ENCODE data around the gene KIF25. TPM values are rescaled to one million over a fixed set of nuclear protein-coding genes. Genes with fewer than 3 reads are reported as not detected.

Gene KIF25
- under 1 TPM in 1 of 2 donors, not detected in 1; 0.21 TPM for total RNA-seq

- no peaks in the 10 kb centered on the region for H3K36me3 ChIP-seq
- H3K27ac ChIP-seq = no peak within 1 kb of the TSS
- TF ChIP-seq CTCF (IDR thresholded peaks at IDR 0.05) = no peak
- no peak for DNase-seq
- H3K4me3 ChIP-seq = no peak within 1 kb of the TSS
- H3K9me3 ChIP-seq = no peaks in the 10 kb centered on the region
- no peaks in the 10 kb centered on the region for H3K27me3 ChIP-seq
- no peak within 1 kb of the TSS for H3K9ac ChIP-seq (ENCODE audit: low read depth in 2 of 2, low read length in 2 of 2)
- intact Hi-C loops (cut with DNase I) = no loop called here
- no peaks in the 10 kb centered on the region for H3K4me1 ChIP-seq
Measured at GRCh38 chr6:167997642-167998041, at the start of gene KIF25. KIF25 (plus strand) TSS chr6:167997671; CDS start chr6:168029586, 31,915 bp downstream.

- Histone ChIP-seq H3K27me3 (no peaks in the 10 kb centered on the region), H3K4me1 (no peaks in the 10 kb centered on the region), H3K9me3 (no peaks in the 10 kb centered on the region), H3K27ac (no peak overlapping the region), H3K4me3 (no peak overlapping the region), H3K36me3 (peaks cover 5% of the 10 kb centered on the region), H3K9ac (ENCODE audit: low read depth in 2 of 2, low read length in 2 of 2) (no peak overlapping the region)
- intact Hi-C loops (cut with DNase I) = no loop called here
- TF ChIP-seq CTCF (IDR thresholded peaks at IDR 0.05) = no peak
- no peak for DNase-seq
Measured at GRCh38 chr6:167947716-167948115, 49.8 kb upstream of the KIF25 start.

- no peak for DNase-seq
- Histone ChIP-seq H3K9me3 (no peaks in the 10 kb centered on the region), H3K36me3 (peaks cover 5% of the 10 kb centered on the region), H3K9ac (ENCODE audit: low read depth in 2 of 2, low read length in 2 of 2) (no peak overlapping the region), H3K27me3 (no peaks in the 10 kb centered on the region), H3K4me1 (no peaks in the 10 kb centered on the region), H3K27ac (no peak overlapping the region), H3K4me3 (no peak overlapping the region)
- intact Hi-C loops (cut with DNase I) = no loop called here
- no peak for TF ChIP-seq CTCF (IDR thresholded peaks at IDR 0.05)
Measured at GRCh38 chr6:167948716-167949115, 48.8 kb upstream of the KIF25 start.

- Histone ChIP-seq H3K4me3 (no peak overlapping the region), H3K27me3 (no peaks in the 10 kb centered on the region), H3K9me3 (no peaks in the 10 kb centered on the region), H3K4me1 (no peaks in the 10 kb centered on the region), H3K27ac (no peak overlapping the region), H3K9ac (ENCODE audit: low read depth in 2 of 2, low read length in 2 of 2) (no peak overlapping the region), H3K36me3 (peaks cover under 1% of the 10 kb centered on the region)
- DNase-seq = no peak
- no peak for TF ChIP-seq CTCF (IDR thresholded peaks at IDR 0.05)
- intact Hi-C loops (cut with DNase I) = no loop called here
Measured at GRCh38 chr6:167949121-167949684, 48.3 kb upstream of the KIF25 start.

DNA sequence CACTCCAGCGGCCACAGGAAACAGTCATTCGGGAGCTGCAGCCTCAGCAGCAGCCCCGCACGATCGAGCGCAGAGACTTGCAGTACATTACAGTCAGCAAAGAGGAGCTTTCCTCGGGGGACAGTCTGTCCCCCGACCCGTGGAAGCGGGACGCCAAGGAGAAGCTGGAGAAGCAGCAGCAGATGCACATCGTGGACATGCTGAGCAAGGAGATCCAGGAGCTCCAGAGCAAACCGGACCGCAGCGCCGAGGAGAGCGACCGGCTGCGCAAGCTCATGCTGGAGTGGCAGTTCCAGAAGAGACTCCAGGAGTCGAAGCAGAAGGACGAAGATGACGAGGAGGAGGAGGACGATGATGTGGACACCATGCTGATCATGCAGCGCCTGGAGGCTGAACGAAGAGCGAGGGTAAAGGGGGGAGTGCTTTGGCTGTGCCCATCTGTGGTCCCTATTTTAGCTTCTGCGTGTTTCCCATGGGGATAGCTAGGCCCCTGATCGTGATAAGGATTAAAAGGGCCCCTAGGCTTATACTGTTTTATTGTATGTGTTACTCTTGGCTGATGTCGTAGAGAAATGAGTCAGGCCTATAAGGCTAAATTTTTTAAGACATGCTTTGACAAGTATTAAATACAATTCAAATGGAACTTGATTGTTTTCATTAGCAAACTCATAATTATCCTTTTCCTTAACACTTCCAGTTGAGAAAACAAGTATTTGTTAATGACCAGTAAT is 45.5 kb upstream of the KIF25 start:
- no peak overlapping the region for H3K4me3 ChIP-seq
- intact Hi-C loops (cut with DNase I) = no loop called here
- H3K27ac ChIP-seq = no peak overlapping the region
- DNase-seq = no peak
- no peaks in the 10 kb centered on the region for H3K27me3 ChIP-seq
- H3K9me3 ChIP-seq = no peaks in the 10 kb centered on the region
- no peaks in the 10 kb centered on the region for H3K36me3 ChIP-seq
- no peaks in the 10 kb centered on the region for H3K4me1 ChIP-seq
- TF ChIP-seq CTCF (IDR thresholded peaks at IDR 0.05) = no peak
- H3K9ac ChIP-seq (ENCODE audit: low read depth in 2 of 2, low read length in 2 of 2) = no peak overlapping the region

All from colonic mucosa (tissue), 4 donors.